Measurements from ENCODE around the gene HEXB.

- TF ChIP-seq CTCF (conservative IDR thresholded peaks at IDR 0.05; ENCODE audit: low read depth, low read length) (no peak), MXI1 (IDR thresholded peaks at IDR 0.05; ENCODE audit: borderline replicate concordance, low read depth, low read length) (no peak), POLR2A (IDR thresholded peaks at IDR 0.05; ENCODE audit: low read depth, low read length) (no peak), SMC3 (IDR thresholded peaks at IDR 0.05; ENCODE audit: low read depth, low read length) (no peak), RAD21 (IDR thresholded peaks at IDR 0.05; ENCODE audit: low read length) (no peak), NFE2L2 (IDR thresholded peaks at IDR 0.05; ENCODE audit: low read depth, low read length) (no peak), RCOR1 (IDR thresholded peaks at IDR 0.05; ENCODE audit: insufficient replicate concordance, low read length) (no peak), USF2 (IDR thresholded peaks at IDR 0.05; ENCODE audit: low read depth, low read length) (no peak), MAFK (IDR thresholded peaks at IDR 0.05; ENCODE audit: low read depth, low read length) (no peak), ELK1 (IDR thresholded peaks at IDR 0.05; ENCODE audit: borderline replicate concordance, low read depth, low read length) (no peak)
Observed at GRCh38 chr5:74761241-74761640, 76.2 kb downstream of the HEXB start.

Data from IMR-90 (cell line).